HEK293 (cell line): ENCODE measurements around the gene CSKMT.

Experiments used
- CTCF ChIA-PET: fragments of 350-600 bp; formaldehyde crosslinking; extraction: SDS; loops from one replicate; lab custom pipeline; 2021; ENCODE audit warnings: antibody characterized with exemption; lab: Yijun Ruan, JAX
- POLR2A ChIA-PET: fragments of 300-600 bp; formaldehyde crosslinking; extraction: SDS; loops from one replicate; lab custom pipeline; 2020; ENCODE audit warnings: antibody characterized with exemption, inconsistent platforms; lab: Yijun Ruan, JAX
- H3K27ac ChIP-seq: fragments of 200-500 bp; sonication (Bioruptor generic); 2 replicates; pipeline ENCODE4 v1.5.1; 2014; ENCODE audit warnings: low read depth, low read length, control low read depth, inconsistent platforms; ENCODE audit errors: extremely low read depth
- H3K36me3 ChIP-seq, 2 experiments: fragments of 200-500 bp in 1 of 2; sonication (Bioruptor generic) in 1 of 2; 1 replicate in 1 of 2; 2 replicates in 1 of 2; pipeline ENCODE4 v1.5.1; 2014 to 2017; ENCODE audit warnings: inconsistent platforms in 2 of 2, low read length in 2 of 2; ENCODE audit not compliant: control insufficient read depth in 2 of 2, insufficient read depth in 1 of 2
- H3K4me1 ChIP-seq: fragments of 200-500 bp; sonication (Bioruptor generic); 2 replicates; pipeline ENCODE4 v1.5.1; 2014; ENCODE audit warnings: mild to moderate bottlenecking, low read length, inconsistent platforms; ENCODE audit not compliant: control insufficient read depth, insufficient read depth
- H3K4me3 ChIP-seq: 2 replicates; pipeline ENCODE4 v1.5.1; 2011; ENCODE audit warnings: low read depth, mild to moderate bottlenecking, control low read depth, low read length, moderate library complexity
- H3K9me3 ChIP-seq: fragments of 200-500 bp; sonication (Bioruptor generic); 2 replicates; pipeline ENCODE4 v1.5.1; 2014; ENCODE audit warnings: low read depth, low read length, inconsistent platforms; ENCODE audit not compliant: control insufficient read depth, insufficient read depth
- BCL11A ChIP-seq: fragments of 450-650 bp; formaldehyde crosslinking; IDR thresholded peaks from 2 replicates; pipeline ENCODE4 v1.5.1; 2016; ENCODE audit warnings: low read depth, missing biosample characterization, missing genetic modification characterization
- GLIS2 ChIP-seq: fragments of 450-650 bp; formaldehyde crosslinking; IDR thresholded peaks from 2 replicates; pipeline ENCODE4 v1.5.1; 2016; ENCODE audit warnings: missing biosample characterization, missing genetic modification characterization
- KLF10 ChIP-seq: fragments of 450-650 bp; IDR thresholded peaks from 2 replicates; pipeline ENCODE4 v1.5.1; 2018; ENCODE audit warnings: missing biosample characterization, mild to moderate bottlenecking, missing genetic modification characterization
- PRDM10 ChIP-seq: fragments of 450-650 bp; formaldehyde crosslinking; IDR thresholded peaks from 2 replicates; pipeline ENCODE4 v1.5.1; 2016; ENCODE audit warnings: missing biosample characterization, missing genetic modification characterization
- SALL2 ChIP-seq: fragments of 450-650 bp; formaldehyde crosslinking; IDR thresholded peaks from 2 replicates; pipeline ENCODE4 v1.5.0; 2017; ENCODE audit warnings: missing biosample characterization, mild to moderate bottlenecking, missing genetic modification characterization, borderline replicate concordance
- YY1 ChIP-seq: fragments of 450-650 bp; formaldehyde crosslinking; IDR thresholded peaks from 2 replicates; pipeline ENCODE4 v1.5.1; 2018; ENCODE audit warnings: missing biosample characterization, missing genetic modification characterization
- ZBTB1 ChIP-seq: fragments of 450-650 bp; formaldehyde crosslinking; IDR thresholded peaks from 2 replicates; pipeline ENCODE4 v1.5.1; 2016; ENCODE audit warnings: missing biosample characterization, missing genetic modification characterization
- ZBTB21 ChIP-seq: fragments of 450-650 bp; formaldehyde crosslinking; IDR thresholded peaks from 2 replicates; pipeline ENCODE4 v1.5.1; 2017; ENCODE audit warnings: missing biosample characterization, missing genetic modification characterization
- ZNF121 ChIP-seq: fragments of 450-650 bp; formaldehyde crosslinking; IDR thresholded peaks from 2 replicates; pipeline ENCODE4 v1.5.1; 2016; ENCODE audit warnings: missing biosample characterization, missing genetic modification characterization
- ZNF211 ChIP-seq: fragments of 450-650 bp; formaldehyde crosslinking; IDR thresholded peaks from 2 replicates; pipeline ENCODE4 v1.5.1; 2016; ENCODE audit warnings: low read depth, missing biosample characterization, missing genetic modification characterization
- ZNF223 ChIP-seq: fragments of 450-650 bp; formaldehyde crosslinking; IDR thresholded peaks from 2 replicates; pipeline ENCODE4 v1.5.1; 2016; ENCODE audit warnings: missing biosample characterization, missing genetic modification characterization
- ZNF23 ChIP-seq: fragments of 450-650 bp; formaldehyde crosslinking; IDR thresholded peaks from 2 replicates; pipeline ENCODE4 v1.5.1; 2016; ENCODE audit warnings: missing biosample characterization, missing genetic modification characterization, borderline replicate concordance
- ZNF335 ChIP-seq: fragments of 450-650 bp; formaldehyde crosslinking; conservative IDR thresholded peaks from 2 replicates; pipeline ENCODE4 v1.5.1; 2016; ENCODE audit warnings: missing biosample characterization, missing genetic modification characterization
- ZNF362 ChIP-seq: fragments of 450-650 bp; formaldehyde crosslinking; IDR thresholded peaks from 2 replicates; pipeline ENCODE4 v1.5.1; 2016; ENCODE audit warnings: missing biosample characterization, missing genetic modification characterization
- ZNF473 ChIP-seq: fragments of 450-650 bp; formaldehyde crosslinking; IDR thresholded peaks from 2 replicates; pipeline ENCODE4 v1.5.1; 2017; ENCODE audit warnings: missing biosample characterization, missing genetic modification characterization
- ZNF510 ChIP-seq: fragments of 450-650 bp; formaldehyde crosslinking; IDR thresholded peaks from 2 replicates; pipeline ENCODE4 v1.5.1; 2018; ENCODE audit warnings: mild to moderate bottlenecking, missing genetic modification characterization, missing biosample characterization; ENCODE audit not compliant: insufficient replicate concordance
- ZNF529 ChIP-seq: fragments of 450-650 bp; formaldehyde crosslinking; IDR thresholded peaks from 2 replicates; pipeline ENCODE4 v1.5.1; 2017; ENCODE audit warnings: missing genetic modification characterization, missing biosample characterization; ENCODE audit not compliant: insufficient replicate concordance
- ZNF596 ChIP-seq: fragments of 450-650 bp; IDR thresholded peaks from 2 replicates; pipeline ENCODE4 v1.5.0; 2018; ENCODE audit warnings: missing biosample characterization, mild to moderate bottlenecking, missing genetic modification characterization, moderate library complexity
- ZNF830 ChIP-seq: fragments of 450-650 bp; IDR thresholded peaks from 2 replicates; pipeline ENCODE4 v1.5.0; 2018; ENCODE audit warnings: missing biosample characterization, missing genetic modification characterization, low read depth, mild to moderate bottlenecking, moderate library complexity
- ZNF837 ChIP-seq: fragments of 450-650 bp; formaldehyde crosslinking; IDR thresholded peaks from 2 replicates; pipeline ENCODE4 v1.5.1; 2016; ENCODE audit warnings: missing biosample characterization, missing genetic modification characterization
- TF ChIP-seq, protein P1 (sequence below): fragments of 450-650 bp; formaldehyde crosslinking; IDR thresholded peaks from 2 replicates; pipeline ENCODE4 v1.5.1; 2017; ENCODE audit warnings: missing biosample characterization, missing genetic modification characterization

CSKMT gene

DNA sequence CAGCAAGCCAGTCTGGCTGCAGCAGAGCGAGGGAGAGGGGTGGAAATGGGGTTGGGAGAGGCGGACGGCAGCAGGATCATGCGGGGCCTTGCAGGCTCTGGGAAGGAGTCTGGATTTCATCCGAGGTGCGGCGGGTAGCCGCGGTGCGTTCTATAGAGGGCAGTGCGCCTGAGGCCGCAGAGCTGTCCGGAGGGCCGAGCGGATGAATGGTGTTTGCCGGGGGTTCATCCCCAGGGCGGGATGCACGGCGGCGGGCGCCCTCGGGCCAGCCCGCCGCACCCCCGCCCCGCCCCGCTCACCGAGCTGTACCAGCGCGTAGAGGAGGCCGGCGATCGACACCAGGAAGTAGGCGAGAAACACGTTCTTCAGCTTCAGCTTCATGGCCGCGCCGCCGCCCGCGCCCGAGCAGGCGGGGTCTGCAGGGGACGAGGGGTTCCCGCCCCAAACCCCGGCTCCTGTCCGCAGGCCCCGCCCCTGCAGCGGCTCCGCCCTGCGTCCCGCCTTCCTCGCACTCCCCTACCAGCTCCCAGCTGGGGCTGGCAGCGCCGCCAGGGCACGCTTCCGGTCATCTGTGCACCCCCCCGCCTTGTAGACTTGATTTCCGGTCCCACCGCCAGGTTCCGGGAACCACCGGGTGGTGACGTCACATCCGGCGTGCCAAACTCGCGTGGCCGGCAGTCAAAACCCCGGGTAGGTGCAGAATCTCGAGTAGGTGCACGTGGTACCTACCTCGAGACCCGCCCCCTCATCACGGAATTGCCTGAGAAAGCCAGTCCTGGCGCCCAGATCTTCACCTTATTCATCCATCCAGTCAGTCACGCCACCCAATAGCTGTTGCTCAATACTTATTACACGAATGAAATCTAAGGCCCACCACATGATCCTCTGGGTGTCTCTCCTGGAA lies 43.3 kb upstream of the CSKMT start, which contains the start of gene B3GAT3 (continued):
- TF ChIP-seq ZNF362 (tag by site-specific recombination): no peak
- TF ChIP-seq SALL2 (tag by site-specific recombination): no peak
- no peak for TF ChIP-seq ZNF830 (tag by site-specific recombination)
- peak; percentile 49 for TF ChIP-seq ZNF335
- no peak for TF ChIP-seq ZBTB1 (tag by site-specific recombination)
- no peak for TF ChIP-seq ZNF529 (tag by site-specific recombination)
- peak; percentile 51; the same call in 1 of the 2 replicates for TF ChIP-seq GLIS2 (tag by site-specific recombination)
- no peak for TF ChIP-seq ZNF211 (tag by site-specific recombination)
- peak; percentile 93 for TF ChIP-seq ZBTB21
- TF ChIP-seq ZNF473 (tag by site-specific recombination): no peak
- TF ChIP-seq, protein P1, sequence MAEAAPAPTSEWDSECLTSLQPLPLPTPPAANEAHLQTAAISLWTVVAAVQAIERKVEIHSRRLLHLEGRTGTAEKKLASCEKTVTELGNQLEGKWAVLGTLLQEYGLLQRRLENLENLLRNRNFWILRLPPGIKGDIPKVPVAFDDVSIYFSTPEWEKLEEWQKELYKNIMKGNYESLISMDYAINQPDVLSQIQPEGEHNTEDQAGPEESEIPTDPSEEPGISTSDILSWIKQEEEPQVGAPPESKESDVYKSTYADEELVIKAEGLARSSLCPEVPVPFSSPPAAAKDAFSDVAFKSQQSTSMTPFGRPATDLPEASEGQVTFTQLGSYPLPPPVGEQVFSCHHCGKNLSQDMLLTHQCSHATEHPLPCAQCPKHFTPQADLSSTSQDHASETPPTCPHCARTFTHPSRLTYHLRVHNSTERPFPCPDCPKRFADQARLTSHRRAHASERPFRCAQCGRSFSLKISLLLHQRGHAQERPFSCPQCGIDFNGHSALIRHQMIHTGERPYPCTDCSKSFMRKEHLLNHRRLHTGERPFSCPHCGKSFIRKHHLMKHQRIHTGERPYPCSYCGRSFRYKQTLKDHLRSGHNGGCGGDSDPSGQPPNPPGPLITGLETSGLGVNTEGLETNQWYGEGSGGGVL: peak; percentile 31; the same call in 1 of the 2 replicates
- no peak for TF ChIP-seq ZNF837
- no peak for TF ChIP-seq ZNF121 (tag by site-specific recombination)
- TF ChIP-seq YY1 (tag by site-specific recombination): peak; percentile 64; the same call in 1 of the 2 replicates

- no peak overlapping the region for H3K4me3 ChIP-seq
- CTCF ChIA-PET: interaction anchor here (0.6 to 2.5 kb wide), 3 partner anchors 12 to 63 kb away, joined by 3 to 18 read pairs (median 6); no protein-coding TSS in a partner anchor
- POLR2A ChIA-PET: interaction anchor here (0.6 to 6.0 kb wide), 29 partner anchors 9 to 233 kb away, joined by 3 to 109 read pairs (median 5); partner anchors contain the start of genes C11orf98, CSKMT, EEF1G and EML3
- TF ChIP-seq BCL11A: no peak
- no peak for TF ChIP-seq ZNF510 (tag by site-specific recombination)
- TF ChIP-seq ZNF23 (tag by site-specific recombination): no peak
- peak; percentile 9 for TF ChIP-seq ZNF335
- no peak for TF ChIP-seq KLF10 (tag by site-specific recombination)
- no peak for TF ChIP-seq ZNF596 (tag by site-specific recombination)
- no peak for TF ChIP-seq ZNF223 (tag by site-specific recombination)
- TF ChIP-seq PRDM10: no peak
- H3K9me3 ChIP-seq: no peaks in the 10 kb centered on the region
- no peaks in the 10 kb centered on the region for H3K4me1 ChIP-seq
- H3K27ac ChIP-seq: peak overlapping the region; percentile 40
- peaks cover 5 to 37% of the 10 kb centered on the region in 2 experiments for H3K36me3 ChIP-seq
These were observed 42.5 kb upstream of the CSKMT start for GRCh38 chr11:62622476-62623089.
